ENCODE measurements around the gene PLCL2. TPM values are rescaled to one million over a fixed set of nuclear protein-coding genes. Genes with fewer than 3 reads are reported as not detected.

PLCL2 gene
- total RNA-seq, 1 donor from 2014 or later: 0.85 TPM

- TF ChIP-seq CTCF (IDR thresholded peaks at IDR 0.05): no peak
- no peak for DNase-seq (ENCODE audit: low spot score)
- H3K27me3 Mint-ChIP-seq (ENCODE audit: low read depth): peaks cover 3% of the 10 kb centered on the region
- H3K9me3 Mint-ChIP-seq (ENCODE audit: low read depth): no peaks in the 10 kb centered on the region
- H3K27ac Mint-ChIP-seq (ENCODE audit: unreplicated experiment): no peak overlapping the region
- H3K4me1 Mint-ChIP-seq (ENCODE audit: low read depth): peaks cover 29% of the 10 kb centered on the region
- no peak overlapping the region for H3K4me3 Mint-ChIP-seq (ENCODE audit: unreplicated experiment)
- no peaks in the 10 kb centered on the region for H3K36me3 Mint-ChIP-seq (ENCODE audit: low read depth)
Observed at GRCh38 chr3:16865335-16865734, 19.4 kb upstream of the PLCL2 start.

- no peak for DNase-seq (ENCODE audit: low spot score)
- no peak for TF ChIP-seq CTCF (IDR thresholded peaks at IDR 0.05)
- Mint-ChIP-seq H3K27ac (ENCODE audit: unreplicated experiment) (no peak overlapping the region), H3K4me1 (ENCODE audit: low read depth) (peaks cover 29% of the 10 kb centered on the region), H3K9me3 (ENCODE audit: low read depth) (no peaks in the 10 kb centered on the region), H3K27me3 (ENCODE audit: low read depth) (peaks cover 3% of the 10 kb centered on the region), H3K4me3 (ENCODE audit: unreplicated experiment) (no peak overlapping the region), H3K36me3 (ENCODE audit: low read depth) (no peaks in the 10 kb centered on the region)
Observed at GRCh38 chr3:16866571-16866970, 18.2 kb upstream of the PLCL2 start.

- no peak overlapping the region for H3K27ac Mint-ChIP-seq (ENCODE audit: unreplicated experiment)
- no peak overlapping the region for H3K4me3 Mint-ChIP-seq (ENCODE audit: unreplicated experiment)
- H3K27me3 Mint-ChIP-seq (ENCODE audit: low read depth): peaks cover 10% of the 10 kb centered on the region
- H3K9me3 Mint-ChIP-seq (ENCODE audit: low read depth): no peaks in the 10 kb centered on the region
- peaks cover 29% of the 10 kb centered on the region for H3K4me1 Mint-ChIP-seq (ENCODE audit: low read depth)
- DNase-seq (ENCODE audit: low spot score): no peak
- H3K36me3 Mint-ChIP-seq (ENCODE audit: low read depth): no peaks in the 10 kb centered on the region
- no peak for TF ChIP-seq CTCF (IDR thresholded peaks at IDR 0.05)
Observed at GRCh38 chr3:16868513-16868912, 16.2 kb upstream of the PLCL2 start.

GRCh38 chr3:16869261-16870005 lies 15.3 kb upstream of the PLCL2 start:
- no peak for TF ChIP-seq CTCF (IDR thresholded peaks at IDR 0.05)
- Mint-ChIP-seq H3K4me3 (ENCODE audit: unreplicated experiment) (no peak overlapping the region), H3K4me1 (ENCODE audit: low read depth) (peaks cover 23% of the 10 kb centered on the region), H3K36me3 (ENCODE audit: low read depth) (no peaks in the 10 kb centered on the region), H3K27ac (ENCODE audit: unreplicated experiment) (no peak overlapping the region), H3K9me3 (ENCODE audit: low read depth) (no peaks in the 10 kb centered on the region), H3K27me3 (ENCODE audit: low read depth) (peaks cover 10% of the 10 kb centered on the region)
- DNase-seq (ENCODE audit: low spot score): no peak

DNA sequence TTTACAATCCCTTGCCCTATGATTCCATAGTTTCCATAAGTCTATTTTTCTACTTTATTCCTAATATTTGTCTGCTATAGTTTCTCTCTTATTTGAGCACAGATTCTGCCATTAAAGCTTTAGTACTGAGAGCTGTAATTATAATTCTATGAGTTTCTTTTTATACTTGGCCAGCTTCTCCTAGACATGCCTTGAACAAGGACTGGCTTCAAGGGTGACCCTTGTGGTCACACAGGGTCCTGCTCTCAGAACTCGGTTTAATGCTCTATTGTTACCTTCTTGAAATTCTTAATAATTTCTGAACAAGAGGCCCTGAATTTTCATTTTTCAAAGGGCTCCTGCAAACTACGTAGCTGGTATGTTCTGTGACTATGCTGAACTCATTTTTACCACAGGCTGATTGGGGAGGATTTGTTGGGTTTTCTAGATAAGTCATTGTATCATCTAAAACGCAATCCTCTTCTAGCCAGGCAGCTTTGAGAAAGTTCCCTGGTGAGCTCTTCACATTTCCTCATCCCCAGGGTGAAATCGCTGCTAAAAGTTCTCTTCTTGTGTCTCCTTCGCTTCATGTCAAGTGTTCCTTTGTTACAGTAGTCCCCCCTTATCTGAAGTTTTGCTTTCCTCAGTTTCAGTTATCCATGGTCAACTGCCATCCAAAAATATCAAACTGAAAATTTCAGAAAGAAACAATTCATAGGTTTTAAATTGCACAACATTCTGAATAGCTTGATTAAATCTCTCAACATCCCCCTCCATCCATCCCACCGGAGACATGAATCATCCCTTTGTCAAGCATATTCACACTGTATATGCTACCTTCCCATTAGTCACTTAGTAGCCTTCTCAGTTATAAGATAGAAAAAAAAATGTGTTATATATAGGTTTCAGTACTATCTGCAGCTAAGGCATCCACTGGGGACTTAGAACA lies 12.6 kb upstream of the PLCL2 start:
- DNase-seq (ENCODE audit: low spot score): no peak
- Mint-ChIP-seq H3K27me3 (ENCODE audit: low read depth) (peaks cover 10% of the 10 kb centered on the region), H3K27ac (ENCODE audit: unreplicated experiment) (no peak overlapping the region), H3K4me3 (ENCODE audit: unreplicated experiment) (no peak overlapping the region), H3K4me1 (ENCODE audit: low read depth) (no peaks in the 10 kb centered on the region), H3K9me3 (ENCODE audit: low read depth) (no peaks in the 10 kb centered on the region), H3K36me3 (ENCODE audit: low read depth) (no peaks in the 10 kb centered on the region)
- TF ChIP-seq CTCF (IDR thresholded peaks at IDR 0.05): no peak
